Osteoblast (primary cell): Measurements from ENCODE around the gene DNMT1. TPM values are rescaled to one million over a fixed set of nuclear protein-coding genes. Genes with fewer than 3 reads are reported as not detected.

ENCODE experiments used
- DNase-seq: peaks from one replicate; pipeline ENCODE4 v3.0.0; 2011; ENCODE audit warnings: low spot score, mixed read lengths; ENCODE audit not compliant: insufficient read length; ENCODE audit errors: missing footprints
- H2AFZ ChIP-seq: 2 replicates; pipeline ENCODE4 v1.6.0; 2011; ENCODE audit warnings: mild to moderate bottlenecking, low read length
- H3K27ac ChIP-seq: 2 replicates; pipeline ENCODE4 v1.5.1; 2011; ENCODE audit warnings: mild to moderate bottlenecking, low read depth, low read length, moderate library complexity
- H3K27me3 ChIP-seq: 2 replicates; pipeline ENCODE4 v1.6.0; 2012; ENCODE audit warnings: mild to moderate bottlenecking, control low read depth, inconsistent platforms, low read length, moderate library complexity; ENCODE audit not compliant: insufficient read depth
- H3K36me3 ChIP-seq: 2 replicates; pipeline ENCODE4 v1.5.1; 2011; ENCODE audit warnings: mild to moderate bottlenecking, low read length, control low read depth, moderate library complexity; ENCODE audit not compliant: insufficient read depth
- H3K4me1 ChIP-seq: 2 replicates; pipeline ENCODE4 v1.5.1; 2011; ENCODE audit warnings: mild to moderate bottlenecking, low read length, control low read depth, moderate library complexity; ENCODE audit not compliant: insufficient read depth
- H3K4me2 ChIP-seq: 2 replicates; pipeline ENCODE4 v1.6.0; 2011; ENCODE audit warnings: mild to moderate bottlenecking, low read length; ENCODE audit not compliant: insufficient read depth
- H3K4me3 ChIP-seq: fragments of 200-600 bp; sonication (generic); 3 replicates; pipeline ENCODE4 v1.5.1; 2012; ENCODE audit warnings: mild to moderate bottlenecking, low read length, inconsistent platforms; ENCODE audit not compliant: insufficient read depth
- H3K79me2 ChIP-seq: 2 replicates; pipeline ENCODE4 v1.6.0; 2012; ENCODE audit warnings: mild to moderate bottlenecking, low read length, control low read depth, inconsistent platforms; ENCODE audit not compliant: insufficient read depth
- H3K9me3 ChIP-seq: 2 replicates; pipeline ENCODE4 v1.5.1; 2011; ENCODE audit warnings: low read depth, low read length, control low read depth
- H4K20me1 ChIP-seq: 2 replicates; pipeline ENCODE4 v1.6.0; 2012; ENCODE audit warnings: mild to moderate bottlenecking, low read length, control low read depth; ENCODE audit not compliant: insufficient read depth
- CTCF ChIP-seq: IDR thresholded peaks from 2 replicates; pipeline ENCODE4 v1.5.1; 2011; ENCODE audit warnings: mild to moderate bottlenecking, low read depth, low read length, moderate library complexity; ENCODE audit errors: extremely low read depth
- total RNA-seq: library from RNA; depleted of rRNA; stranded (reverse); fragments of >200 nt; gene quantifications from 2 replicates; pipeline ENCODE4 v1.2.3, GENCODE V29; 2012

The DNMT1 gene
- total RNA-seq, 1 donor = 33.7 TPM

DNA sequence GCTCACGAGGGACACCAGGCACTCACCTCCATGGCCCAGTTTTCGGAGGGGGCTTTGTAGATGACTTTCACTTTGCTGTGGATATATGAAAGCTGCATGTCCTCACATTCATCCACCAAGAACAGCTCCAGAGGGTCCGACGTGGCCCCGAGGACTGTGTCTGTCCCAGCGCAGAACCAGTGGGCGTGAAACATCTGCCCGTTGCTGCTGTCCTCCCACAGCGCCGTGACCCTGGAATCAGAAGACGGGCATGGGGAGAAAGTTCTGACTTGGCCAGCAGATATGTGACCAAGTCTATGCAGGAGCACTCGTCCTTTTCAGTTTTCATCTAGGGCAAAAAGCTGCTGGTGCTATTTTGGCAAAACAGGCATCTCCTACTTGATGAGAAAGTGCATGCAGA, 45.3 kb downstream of the DNMT1 start:
- H3K79me2 ChIP-seq = peaks cover 2% of the 10 kb centered on the region
- TF ChIP-seq CTCF = no peak
- no peaks in the 10 kb centered on the region for H3K27me3 ChIP-seq
- H3K36me3 ChIP-seq = peaks cover 83% of the 10 kb centered on the region
- H3K4me1 ChIP-seq = no peaks in the 10 kb centered on the region
- H3K9me3 ChIP-seq = no peaks in the 10 kb centered on the region
- no peak overlapping the region for H3K4me2 ChIP-seq
- no peak for DNase-seq
- H2AFZ ChIP-seq = no peak overlapping the region
- no peaks in the 10 kb centered on the region for H4K20me1 ChIP-seq
- H3K4me3 ChIP-seq = no peak overlapping the region
- H3K27ac ChIP-seq = no peak overlapping the region

DNA sequence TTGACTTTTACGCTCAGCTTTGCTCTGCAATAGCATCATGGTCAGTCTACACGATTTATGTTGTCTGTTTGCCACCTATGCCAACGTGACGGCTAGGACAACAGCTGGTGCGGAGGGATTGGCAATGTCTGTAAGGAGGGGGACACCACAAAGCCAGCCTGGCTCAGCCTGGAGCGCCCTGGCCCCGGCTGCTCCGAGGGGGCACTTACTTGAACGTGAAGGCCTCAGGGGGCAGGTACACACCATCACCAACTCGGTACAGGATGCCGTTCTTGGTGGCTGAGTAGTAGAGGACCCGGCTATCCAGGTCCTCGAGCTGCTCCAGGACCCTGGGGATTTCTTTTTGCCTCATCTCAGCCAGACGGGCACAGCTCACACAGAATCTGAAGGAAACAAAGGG, 48.6 kb downstream of the DNMT1 start:
- H3K36me3 ChIP-seq = peaks cover 85% of the 10 kb centered on the region
- H3K4me3 ChIP-seq = no peak overlapping the region
- H2AFZ ChIP-seq = no peak overlapping the region
- H3K4me2 ChIP-seq = no peak overlapping the region
- H3K9me3 ChIP-seq = no peaks in the 10 kb centered on the region
- H3K27ac ChIP-seq = no peak overlapping the region
- no peaks in the 10 kb centered on the region for H4K20me1 ChIP-seq
- no peaks in the 10 kb centered on the region for H3K27me3 ChIP-seq
- TF ChIP-seq CTCF = no peak
- no peaks in the 10 kb centered on the region for H3K79me2 ChIP-seq
- no peaks in the 10 kb centered on the region for H3K4me1 ChIP-seq
- no peak for DNase-seq

- no peak overlapping the region for H3K4me3 ChIP-seq
- no peaks in the 10 kb centered on the region for H3K27me3 ChIP-seq
- no peak overlapping the region for H2AFZ ChIP-seq
- no peak overlapping the region for H3K4me2 ChIP-seq
- no peak for DNase-seq
- H3K4me1 ChIP-seq = no peaks in the 10 kb centered on the region
- no peak for TF ChIP-seq CTCF
- no peaks in the 10 kb centered on the region for H3K9me3 ChIP-seq
- peaks cover 82% of the 10 kb centered on the region for H3K36me3 ChIP-seq
- no peaks in the 10 kb centered on the region for H4K20me1 ChIP-seq
- H3K27ac ChIP-seq = no peak overlapping the region
- no peaks in the 10 kb centered on the region for H3K79me2 ChIP-seq
Measured at GRCh38 chr19:10145031-10145430, 49.7 kb downstream of the DNMT1 start.

GRCh38 chr19:10144361-10144760, 50.4 kb downstream of the DNMT1 start:
- Histone ChIP-seq H3K4me2 (no peak overlapping the region), H3K4me1 (no peaks in the 10 kb centered on the region), H3K27me3 (no peaks in the 10 kb centered on the region), H3K79me2 (no peaks in the 10 kb centered on the region), H4K20me1 (no peaks in the 10 kb centered on the region), H2AFZ (no peak overlapping the region), H3K4me3 (no peak overlapping the region), H3K36me3 (peaks cover 82% of the 10 kb centered on the region), H3K9me3 (no peaks in the 10 kb centered on the region), H3K27ac (no peak overlapping the region)
- no peak for DNase-seq
- TF ChIP-seq CTCF = no peak
